IgD-negative memory B cell (primary cell): Measurements from ENCODE around the gene COL15A1. TPM values are rescaled to one million over a fixed set of nuclear protein-coding genes. Genes with fewer than 3 reads are reported as not detected.
A peak's percentile ranks its signal among the peaks of the same experiment; 100 is the strongest.

Source experiments
- H3K27ac Mint-ChIP-seq, 3 donors: one replicate each; pipeline ENCODE4 v1.8.0; 2020 to 2022; ENCODE audit warnings: mild to moderate bottlenecking in 3 of 3, mixed read lengths in 3 of 3, moderate library complexity in 1 of 3
- H3K27me3 Mint-ChIP-seq: one replicate; pipeline ENCODE4 v1.8.0; 2021; ENCODE audit warnings: mixed read lengths
- H3K36me3 Mint-ChIP-seq: one replicate; pipeline ENCODE4 v1.8.0; 2020; ENCODE audit warnings: mild to moderate bottlenecking, mixed read lengths
- H3K4me1 Mint-ChIP-seq, 3 donors: one replicate each; pipeline ENCODE4 v1.8.0; 2020 to 2022; ENCODE audit warnings: mixed read lengths in 3 of 3, mild to moderate bottlenecking in 1 of 3
- H3K4me3 Mint-ChIP-seq, 4 donors: one replicate each; pipeline ENCODE4 v1.8.0; 2020 to 2022; ENCODE audit warnings: mild to moderate bottlenecking in 4 of 4, mixed read lengths in 4 of 4, moderate library complexity in 3 of 4
- H3K9me3 Mint-ChIP-seq, 3 donors: one replicate each; pipeline ENCODE4 v1.8.0; 2020 to 2021; ENCODE audit warnings: mixed read lengths in 3 of 3, mild to moderate bottlenecking in 1 of 3
- polyA plus RNA-seq: library from polyadenylated mRNA; unstranded; fragments of 300-500 nt; fragmentation: Illumina TruSeq; gene quantifications from one replicate; pipeline ENCODE4 v1.2.3, GENCODE V29; 2021

The COL15A1 gene
- polyA plus RNA-seq, 1 donor from 2014 or later = 0.08 TPM

DNA sequence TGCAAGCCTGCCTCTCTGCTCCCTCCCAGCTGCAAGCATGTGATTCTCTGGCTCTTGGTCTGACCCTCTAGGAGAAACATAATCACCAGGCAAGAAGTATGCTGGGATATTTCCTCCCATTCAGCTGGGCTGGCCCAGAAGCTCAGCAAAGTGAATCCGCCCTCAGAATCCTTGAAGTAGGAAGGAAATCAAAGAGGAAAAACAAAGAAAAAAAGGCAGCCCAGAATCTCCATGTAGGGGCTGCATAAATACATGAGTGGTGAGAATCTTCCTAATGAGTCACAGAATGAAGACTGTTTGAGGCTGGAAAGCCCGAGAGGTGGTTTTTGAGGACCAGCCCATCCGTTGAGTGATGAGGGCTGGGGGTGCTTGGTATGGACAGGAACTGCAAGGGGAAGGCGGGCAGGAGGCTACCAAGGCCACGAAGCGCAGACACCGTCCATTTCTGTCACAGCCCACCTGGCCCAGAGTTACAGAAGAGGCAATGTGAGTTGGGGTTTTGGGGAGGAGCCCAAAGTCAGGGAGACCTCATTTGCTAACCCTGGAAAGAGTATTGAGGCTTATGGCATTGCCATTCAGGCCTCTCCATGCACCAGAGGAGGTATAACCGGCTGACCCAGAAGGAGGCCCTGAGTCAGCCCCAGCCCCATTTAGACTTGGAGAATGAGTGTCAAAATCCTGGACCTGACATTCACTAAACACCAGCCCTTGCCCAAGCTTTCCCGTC, 127.8 kb downstream of the COL15A1 start:
- H3K4me1 Mint-ChIP-seq = peaks cover 11 to 12% (median 12%) of the 10 kb centered on the region in 3 donors
- H3K27ac Mint-ChIP-seq = peak overlapping the region in 1 of 3 donors; percentile 12
- no peaks in the 10 kb centered on the region for H3K27me3 Mint-ChIP-seq

DNA sequence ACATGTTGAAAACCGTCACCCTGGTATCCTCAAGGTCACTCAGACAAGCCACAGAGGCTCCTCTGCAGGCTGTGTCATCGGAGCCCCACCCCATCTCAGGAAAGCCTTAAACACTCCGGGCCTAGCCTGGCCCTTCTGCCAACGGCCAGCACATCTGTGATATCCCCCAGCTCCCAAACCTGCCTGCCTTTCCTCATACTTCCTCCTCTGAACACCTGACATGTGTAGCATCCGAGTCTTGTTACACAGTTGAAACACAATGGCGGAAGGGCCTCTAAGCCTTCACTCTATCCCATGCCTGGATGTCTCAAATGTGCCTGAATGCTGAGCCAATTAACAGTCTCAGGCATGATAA, 128.3 kb downstream of the COL15A1 start:
- peaks cover 16 to 17% (median 17%) of the 10 kb centered on the region in 3 donors for H3K4me1 Mint-ChIP-seq
- no peaks in the 10 kb centered on the region for H3K27me3 Mint-ChIP-seq
- H3K27ac Mint-ChIP-seq = no peak overlapping the region
- H3K4me3 Mint-ChIP-seq = no peak overlapping the region
- no peaks in the 10 kb centered on the region for H3K9me3 Mint-ChIP-seq
- H3K36me3 Mint-ChIP-seq = no peaks in the 10 kb centered on the region

More for the DNA sequence above, 127.8 kb downstream of the COL15A1 start:
- Mint-ChIP-seq H3K4me3 (no peak overlapping the region), H3K9me3 (no peaks in the 10 kb centered on the region), H3K36me3 (no peaks in the 10 kb centered on the region)

DNA sequence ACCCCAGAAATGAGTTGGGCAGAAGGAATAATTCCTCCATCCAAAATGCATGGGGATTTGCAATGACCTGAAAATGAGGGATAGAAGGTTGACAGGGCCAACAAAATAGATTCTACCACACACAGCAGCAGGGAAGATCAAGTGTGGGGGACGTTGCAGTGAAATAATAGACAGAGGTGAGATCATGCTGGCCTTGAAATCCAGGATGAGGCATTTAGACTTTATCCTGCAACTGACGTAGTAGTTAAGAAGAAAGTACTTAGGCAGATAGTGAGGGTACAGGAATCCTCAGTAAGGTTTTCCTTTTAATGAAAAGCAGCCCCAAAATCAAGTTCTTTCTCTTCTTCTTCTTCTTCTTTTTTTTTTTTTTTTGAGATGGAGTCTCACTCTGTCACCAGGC, 129.6 kb downstream of the COL15A1 start:
- H3K36me3 Mint-ChIP-seq = no peaks in the 10 kb centered on the region
- no peak overlapping the region for H3K27ac Mint-ChIP-seq
- no peaks in the 10 kb centered on the region for H3K9me3 Mint-ChIP-seq
- peaks cover 20 to 22% (median 21%) of the 10 kb centered on the region in 3 donors for H3K4me1 Mint-ChIP-seq
- H3K27me3 Mint-ChIP-seq = no peaks in the 10 kb centered on the region
- H3K4me3 Mint-ChIP-seq = no peak overlapping the region

GRCh38 chr9:99073985-99074901, 130.5 kb downstream of the COL15A1 start:
- no peaks in the 10 kb centered on the region for H3K9me3 Mint-ChIP-seq
- no peaks in the 10 kb centered on the region for H3K27me3 Mint-ChIP-seq
- no peaks in the 10 kb centered on the region for H3K36me3 Mint-ChIP-seq
- no peak overlapping the region for H3K27ac Mint-ChIP-seq
- peaks cover 16 to 18% (median 16%) of the 10 kb centered on the region in 3 donors for H3K4me1 Mint-ChIP-seq
- H3K4me3 Mint-ChIP-seq = peak overlapping the region in 1 of 4 donors; percentile 66

DNA sequence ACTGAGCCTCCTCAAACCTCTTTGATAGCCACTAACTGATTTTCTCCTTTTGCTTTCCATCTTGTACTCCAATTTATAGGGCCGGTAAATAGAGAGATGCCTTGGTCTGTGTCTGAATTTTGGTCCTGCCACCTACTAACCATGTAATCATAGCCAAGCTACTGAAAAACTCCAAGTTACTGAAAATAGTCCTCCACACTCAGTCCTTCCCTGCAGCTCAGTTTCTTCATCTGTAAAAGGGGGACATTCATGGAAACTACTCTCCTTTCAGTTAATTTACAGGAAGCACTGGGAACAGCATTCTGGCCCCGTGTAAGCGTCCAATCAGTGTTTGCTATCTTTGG, 131.2 kb downstream of the COL15A1 start:
- Mint-ChIP-seq H3K4me3 (peak overlapping the region in 1 of 4 donors; percentile 66), H3K36me3 (no peaks in the 10 kb centered on the region), H3K27ac (no peak overlapping the region), H3K9me3 (no peaks in the 10 kb centered on the region), H3K27me3 (no peaks in the 10 kb centered on the region), H3K4me1 (peaks cover 13 to 15% (median 14%) of the 10 kb centered on the region in 3 donors)

DNA sequence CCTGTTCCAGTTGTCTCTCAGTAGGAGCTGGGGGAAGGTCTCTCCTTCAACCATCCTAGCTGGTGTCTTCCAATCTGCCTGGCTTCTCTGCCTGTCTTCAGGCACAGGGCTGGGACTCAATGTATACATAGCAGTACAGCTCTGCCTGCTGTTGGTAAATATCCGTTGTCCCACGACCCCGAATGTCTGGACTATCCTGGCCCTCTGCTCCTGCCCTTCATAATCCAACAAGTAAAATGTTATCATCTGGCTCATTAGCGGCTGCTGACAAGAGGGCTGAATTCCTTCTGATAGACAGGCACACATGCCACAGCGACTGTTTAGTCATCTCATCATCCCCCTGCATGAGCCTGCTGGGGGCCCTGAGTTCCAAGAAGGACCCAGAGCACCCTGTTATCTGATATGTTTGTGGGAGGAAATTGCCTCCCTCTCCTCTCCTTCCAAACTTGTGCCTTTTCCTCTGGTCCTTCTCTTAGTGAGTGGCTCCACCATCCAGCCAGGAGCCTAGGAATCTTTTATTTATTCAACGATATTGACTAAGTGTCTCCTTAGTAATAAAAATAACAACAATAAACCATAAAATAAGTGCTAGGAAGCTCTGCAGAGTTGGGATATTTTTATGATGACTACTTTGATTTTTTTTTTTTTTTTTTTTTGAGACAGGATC, 131.7 kb downstream of the COL15A1 start:
- H3K4me3 Mint-ChIP-seq = peak overlapping the region in 1 of 4 donors; percentile 5
- H3K36me3 Mint-ChIP-seq = no peaks in the 10 kb centered on the region
- peaks cover 13 to 15% (median 14%) of the 10 kb centered on the region in 3 donors for H3K4me1 Mint-ChIP-seq
- H3K27ac Mint-ChIP-seq = no peak overlapping the region
- no peaks in the 10 kb centered on the region for H3K27me3 Mint-ChIP-seq
- H3K9me3 Mint-ChIP-seq = no peaks in the 10 kb centered on the region

- Mint-ChIP-seq H3K36me3 (no peaks in the 10 kb centered on the region), H3K4me1 (peaks cover 13 to 15% (median 14%) of the 10 kb centered on the region in 3 donors), H3K9me3 (no peaks in the 10 kb centered on the region), H3K4me3 (no peak overlapping the region), H3K27me3 (no peaks in the 10 kb centered on the region), H3K27ac (peak overlapping the region in 2 of 3 donors; percentile 32 to 53)
Observed at GRCh38 chr9:99076030-99076429, 132.3 kb downstream of the COL15A1 start.

- no peaks in the 10 kb centered on the region for H3K9me3 Mint-ChIP-seq
- peaks cover 13 to 15% (median 14%) of the 10 kb centered on the region in 3 donors for H3K4me1 Mint-ChIP-seq
- peak overlapping the region in 2 of 4 donors; percentile 40 to 84 for H3K4me3 Mint-ChIP-seq
- no peaks in the 10 kb centered on the region for H3K27me3 Mint-ChIP-seq
- H3K36me3 Mint-ChIP-seq = no peaks in the 10 kb centered on the region
- peak overlapping the region in 2 of 3 donors; percentile 32 to 53 for H3K27ac Mint-ChIP-seq
Observed at GRCh38 chr9:99076483-99077171, 132.9 kb downstream of the COL15A1 start.

- H3K9me3 Mint-ChIP-seq = no peaks in the 10 kb centered on the region
- no peaks in the 10 kb centered on the region for H3K36me3 Mint-ChIP-seq
- peaks cover 13 to 15% (median 14%) of the 10 kb centered on the region in 3 donors for H3K4me1 Mint-ChIP-seq
- H3K27ac Mint-ChIP-seq = peak overlapping the region in 1 of 3 donors; percentile 70
- H3K4me3 Mint-ChIP-seq = no peak overlapping the region
- peaks cover 7% of the 10 kb centered on the region for H3K27me3 Mint-ChIP-seq
Observed at GRCh38 chr9:99078717-99079116, 135.0 kb downstream of the COL15A1 start.

- H3K9me3 Mint-ChIP-seq = no peaks in the 10 kb centered on the region
- no peak overlapping the region for H3K4me3 Mint-ChIP-seq
- peaks cover 13 to 15% (median 14%) of the 10 kb centered on the region in 3 donors for H3K4me1 Mint-ChIP-seq
- peaks cover 7% of the 10 kb centered on the region for H3K27me3 Mint-ChIP-seq
- no peak overlapping the region for H3K27ac Mint-ChIP-seq
- no peaks in the 10 kb centered on the region for H3K36me3 Mint-ChIP-seq
Observed at GRCh38 chr9:99079542-99079941, 135.8 kb downstream of the COL15A1 start.

- Mint-ChIP-seq H3K27ac (no peak overlapping the region), H3K9me3 (no peaks in the 10 kb centered on the region)
Observed at GRCh38 chr9:99083051-99083450, 139.3 kb downstream of the COL15A1 start.

DNA sequence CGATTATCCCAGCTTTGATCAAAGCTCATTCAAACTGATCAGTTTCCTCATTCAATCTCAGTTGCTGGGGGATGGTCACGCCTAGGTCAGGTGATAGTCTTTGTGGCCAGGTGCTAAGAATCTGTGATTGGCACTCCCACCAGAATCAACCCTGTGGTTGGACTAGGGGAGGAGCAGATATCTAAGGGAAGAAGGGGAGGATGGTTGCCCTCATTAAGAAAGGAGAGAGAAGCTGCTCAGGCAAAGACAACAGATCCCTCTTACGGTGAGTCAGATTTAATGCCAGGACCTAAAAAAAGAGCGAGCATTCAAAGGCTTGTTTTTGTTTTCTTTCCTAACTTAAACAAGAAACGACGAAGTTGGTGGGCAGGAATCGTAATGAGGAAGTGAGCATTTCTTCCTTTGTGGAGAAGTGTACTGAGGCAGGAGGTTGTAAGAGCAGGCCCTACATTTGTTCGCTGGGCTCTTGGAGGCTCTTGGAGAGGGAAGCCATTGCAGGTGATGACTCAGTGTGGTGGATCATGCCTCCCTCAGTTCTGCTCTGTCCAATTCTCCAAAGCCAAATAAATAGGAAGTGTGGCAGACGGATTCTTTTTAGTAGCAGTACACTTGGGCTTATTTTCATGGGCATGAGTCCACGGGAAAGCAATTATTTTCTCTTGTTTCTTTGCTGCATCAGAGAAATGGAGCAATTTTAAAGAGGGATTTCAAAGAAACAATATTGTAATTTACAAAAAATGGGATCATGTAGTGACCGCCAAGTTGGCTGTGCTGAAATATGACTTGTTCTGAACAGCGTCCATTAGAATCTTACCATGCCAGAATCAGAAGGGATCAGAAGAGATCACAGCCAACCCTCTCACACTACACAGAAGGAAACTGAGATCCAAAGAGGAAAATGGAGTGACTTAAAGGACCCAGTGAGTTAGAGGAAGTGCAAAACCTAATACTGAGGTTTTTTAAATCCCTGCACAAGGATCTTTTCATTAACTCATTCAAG, 142.5 kb downstream of the COL15A1 start:
- Mint-ChIP-seq H3K27ac (peak overlapping the region in 1 of 3 donors; percentile 29), H3K4me3 (peak overlapping the region in 1 of 4 donors; percentile 51), H3K36me3 (peaks cover 2% of the 10 kb centered on the region), H3K4me1 (peaks cover 11 to 14% (median 11%) of the 10 kb centered on the region in 3 donors), H3K27me3 (peaks cover 7% of the 10 kb centered on the region), H3K9me3 (peaks cover 0 to 6% (median 0%) of the 10 kb centered on the region in 3 donors)

More at GRCh38 chr9:99083051-99083450, 139.3 kb downstream of the COL15A1 start:
- no peak overlapping the region for H3K4me3 Mint-ChIP-seq
- no peaks in the 10 kb centered on the region for H3K36me3 Mint-ChIP-seq
- peaks cover 7% of the 10 kb centered on the region for H3K27me3 Mint-ChIP-seq
- H3K4me1 Mint-ChIP-seq = peaks cover 11 to 14% (median 11%) of the 10 kb centered on the region in 3 donors

DNA sequence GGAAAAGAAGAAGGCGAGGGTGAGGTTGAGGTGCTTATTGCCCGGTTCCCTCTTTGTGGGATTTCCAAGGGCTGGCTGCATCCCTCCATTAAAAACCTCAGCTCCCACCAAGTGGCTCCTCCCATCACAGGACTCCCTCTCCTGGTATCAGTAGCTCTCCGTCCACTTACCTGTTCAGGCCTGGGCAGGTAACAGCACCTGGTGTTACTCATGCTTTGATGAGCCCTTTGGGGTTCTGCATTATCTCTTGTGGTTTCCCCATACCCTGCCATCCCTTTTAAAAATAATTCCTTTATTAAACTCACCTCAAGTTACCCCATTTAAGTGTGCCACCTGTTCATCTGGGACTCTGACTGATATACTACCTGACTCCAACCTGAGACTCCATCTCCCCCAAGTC, 143.8 kb downstream of the COL15A1 start:
- Mint-ChIP-seq H3K36me3 (peaks cover 2% of the 10 kb centered on the region), H3K4me3 (no peak overlapping the region), H3K4me1 (peaks cover 11 to 14% (median 11%) of the 10 kb centered on the region in 3 donors), H3K27me3 (peaks cover 5% of the 10 kb centered on the region), H3K9me3 (peaks cover 0 to 6% (median 0%) of the 10 kb centered on the region in 3 donors), H3K27ac (no peak overlapping the region)
